ENCODE measurements around the gene RRAGA.

The RRAGA gene

GRCh38 chr9:19023078-19023477 is 26.1 kb upstream of the RRAGA start:
- no peak overlapping the region for H3K4me3 ChIP-seq (ENCODE audit: low read length)
- no peak for DNase-seq (ENCODE audit: low read depth)
- no peak for TF ChIP-seq CTCF (conservative IDR thresholded peaks at IDR 0.05; ENCODE audit: low read depth, low read length)

- DNase-seq (ENCODE audit: low read depth), result no peak
- no peak for TF ChIP-seq CTCF (conservative IDR thresholded peaks at IDR 0.05; ENCODE audit: low read depth, low read length)
- H3K4me3 ChIP-seq (ENCODE audit: low read length), result no peak overlapping the region
These were observed 22.9 kb upstream of the RRAGA start for GRCh38 chr9:19026375-19026774.

GRCh38 chr9:19027825-19028224 is 21.4 kb upstream of the RRAGA start:
- TF ChIP-seq CTCF (conservative IDR thresholded peaks at IDR 0.05; ENCODE audit: low read depth, low read length), result no peak
- H3K4me3 ChIP-seq (ENCODE audit: low read length), result no peak overlapping the region
- DNase-seq (ENCODE audit: low read depth), result no peak

GRCh38 chr9:19028835-19029451 is 20.3 kb upstream of the RRAGA start:
- H3K4me3 ChIP-seq (ENCODE audit: low read length), result no peak overlapping the region
- no peak for DNase-seq (ENCODE audit: low read depth)
- TF ChIP-seq CTCF (conservative IDR thresholded peaks at IDR 0.05; ENCODE audit: low read depth, low read length), result peak; percentile 68

GRCh38 chr9:19030899-19031298 is 18.3 kb upstream of the RRAGA start:
- no peak overlapping the region for H3K4me3 ChIP-seq (ENCODE audit: low read length)
- no peak for DNase-seq (ENCODE audit: low read depth)
- no peak for TF ChIP-seq CTCF (conservative IDR thresholded peaks at IDR 0.05; ENCODE audit: low read depth, low read length)

- no peak for DNase-seq (ENCODE audit: low read depth)
- TF ChIP-seq CTCF (conservative IDR thresholded peaks at IDR 0.05; ENCODE audit: low read depth, low read length), result no peak
- H3K4me3 ChIP-seq (ENCODE audit: low read length), result no peak overlapping the region
These were observed 16.8 kb upstream of the RRAGA start for GRCh38 chr9:19032406-19032805.

GRCh38 chr9:19033015-19033414 is 16.2 kb upstream of the RRAGA start, which contains the start of gene SAXO1:
Gene SAXO1 (minus strand): TSS chr9:19033209. CDS start chr9:19032908, 301 bp downstream.
- no peak within 1 kb of the TSS for H3K4me3 ChIP-seq (ENCODE audit: low read length)
- no peak for DNase-seq (ENCODE audit: low read depth)
- no peak for TF ChIP-seq CTCF (conservative IDR thresholded peaks at IDR 0.05; ENCODE audit: low read depth, low read length)
